Measurements from ENCODE around the gene LCT.
"Not testable (repeated sequence)": the region's sequence is repeated elsewhere in the genome, so short reads cannot be mapped to it uniquely, and the experiment has no call there.

LCT gene
- 0 to 0.28 (median 0) reads per million in 3 experiments for total RNA-seq

DNA sequence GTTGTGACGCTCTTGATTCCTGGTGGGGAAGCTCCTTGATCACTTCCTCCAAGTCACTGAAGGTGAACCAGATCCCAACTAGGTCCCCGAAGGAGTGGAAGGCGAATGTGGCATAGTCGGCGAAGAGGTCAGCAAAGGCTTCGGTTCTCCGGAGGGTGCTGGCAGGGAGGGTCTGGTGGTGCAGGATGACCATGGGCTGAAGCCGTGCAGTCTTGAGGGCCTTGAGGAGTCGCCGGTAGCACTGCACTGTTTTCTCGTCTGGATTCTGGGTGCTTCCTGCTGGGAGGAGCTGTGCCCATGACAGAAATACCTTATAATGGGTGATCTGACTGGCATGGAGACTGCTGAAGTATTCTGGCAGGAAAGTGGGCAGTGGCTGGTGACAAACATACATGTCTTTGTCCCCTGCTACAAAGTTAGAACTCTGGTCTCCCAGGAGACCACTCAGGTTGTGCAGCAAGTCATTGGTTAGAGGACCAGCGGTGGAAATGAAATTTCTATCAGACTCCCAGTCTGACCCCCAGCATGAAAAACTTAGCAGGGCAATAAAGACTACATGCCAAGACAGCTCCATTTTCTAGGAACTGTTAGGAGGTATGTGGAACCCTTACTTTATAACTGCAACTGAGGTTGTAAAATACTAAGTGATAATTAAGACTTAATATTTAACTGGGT lies at the start of gene LCT:
Gene LCT (minus strand): TSS at position 589 of the 675 bp plus-strand sequence. CDS start 15 bp downstream, at position 574.
- DNase-seq, result no peak

GRCh38 chr2:135885709-135886108 lies 48.7 kb upstream of the LCT start:
- no peak for DNase-seq

DNA sequence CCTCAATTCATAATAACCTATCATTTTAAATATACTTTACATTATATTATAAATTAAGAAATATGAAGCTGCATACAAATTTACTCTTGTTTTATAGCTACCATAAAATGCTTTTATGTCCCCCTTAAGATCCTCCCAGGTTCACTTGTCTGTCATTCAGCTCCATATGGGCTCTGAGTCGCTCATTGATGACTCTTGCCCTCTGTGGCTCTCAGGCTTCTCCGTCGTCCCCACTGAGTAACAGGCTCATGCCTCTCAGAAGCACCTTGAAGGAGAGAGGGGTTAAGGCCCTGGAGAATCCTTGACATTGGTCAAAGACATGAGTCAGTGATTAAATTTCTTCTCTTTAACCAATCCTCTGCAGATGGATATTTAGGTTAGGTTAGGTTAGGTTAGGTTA lies 45.4 kb upstream of the LCT start:
- no peak for DNase-seq

DNA sequence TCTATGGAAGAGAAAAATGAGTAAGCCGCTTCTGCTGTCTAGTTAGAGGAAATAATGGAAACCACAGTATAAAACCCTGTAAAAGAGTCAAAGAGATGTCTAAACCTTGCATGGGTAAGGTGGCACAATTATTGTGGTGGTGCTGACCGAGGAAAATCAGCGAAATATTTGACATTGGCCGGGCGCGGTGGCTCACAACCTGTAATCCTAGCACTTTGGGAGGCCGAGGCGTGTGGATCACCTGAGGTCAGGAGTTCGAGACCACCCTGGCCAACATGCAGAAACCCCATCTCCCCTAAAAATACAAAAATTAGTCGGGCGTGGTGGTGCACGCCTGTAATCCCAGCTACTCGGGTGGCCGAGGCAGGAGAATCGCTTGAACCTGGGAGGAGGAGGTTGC lies 39.8 kb upstream of the LCT start:
- DNase-seq, result not testable (repeated sequence)

GRCh38 chr2:135876066-135876711 lies 39.2 kb upstream of the LCT start, which contains the start of gene MCM6:
Gene MCM6 (minus strand): TSS chr2:135876443. CDS start chr2:135876365, 78 bp downstream.
- peak; percentile 97 for DNase-seq

- peak; percentile 79 for DNase-seq
These were observed 38.6 kb upstream of the LCT start for GRCh38 chr2:135875491-135876065.

DNA sequence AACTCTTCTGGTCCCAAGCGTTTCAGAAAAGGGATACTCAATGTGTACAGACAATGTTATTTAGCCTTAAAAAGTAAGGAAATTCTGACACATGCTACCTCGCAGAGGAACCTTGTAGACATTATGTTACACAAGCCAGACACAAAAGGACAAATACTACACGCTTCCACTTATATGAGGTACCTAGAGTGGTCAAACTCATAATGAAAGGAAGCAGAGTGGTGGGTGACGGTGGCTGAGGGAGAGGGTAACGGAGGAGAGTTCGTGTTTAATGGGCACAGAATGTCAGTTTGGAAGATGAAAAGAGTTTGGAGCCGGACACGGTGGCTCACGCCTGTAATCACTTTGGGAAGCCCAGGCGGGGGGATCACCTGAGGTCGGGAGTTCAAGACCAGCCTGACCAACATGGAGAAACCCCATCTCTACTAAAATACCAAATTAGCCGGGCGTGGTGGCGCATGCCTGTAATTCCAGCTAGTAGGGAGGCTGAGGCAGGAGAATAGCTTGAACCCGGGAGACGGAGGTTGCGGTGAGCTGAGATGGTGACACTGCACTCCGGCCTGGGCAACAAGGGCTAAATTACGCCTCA lies 37.9 kb upstream of the LCT start:
- DNase-seq, result no peak

DNA sequence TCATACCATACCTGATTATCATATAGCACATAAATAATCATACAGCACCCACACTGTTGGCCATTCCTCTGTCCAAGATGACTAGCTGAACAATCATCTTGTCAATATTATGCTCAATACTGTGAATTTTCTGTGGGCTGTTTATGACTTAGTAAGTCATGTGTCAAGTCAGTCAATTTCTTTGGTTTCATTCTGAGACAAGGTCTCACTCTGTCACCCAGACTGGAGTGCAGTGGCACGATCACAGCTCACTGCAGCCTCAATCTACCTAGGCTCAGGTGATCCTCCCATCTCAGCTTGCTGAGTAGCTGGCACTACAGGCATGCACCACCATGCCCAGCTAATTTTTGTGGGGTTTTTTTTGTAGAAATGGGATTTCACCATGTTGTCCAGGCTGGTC lies 33.6 kb upstream of the LCT start:
- DNase-seq, result no peak

DNA sequence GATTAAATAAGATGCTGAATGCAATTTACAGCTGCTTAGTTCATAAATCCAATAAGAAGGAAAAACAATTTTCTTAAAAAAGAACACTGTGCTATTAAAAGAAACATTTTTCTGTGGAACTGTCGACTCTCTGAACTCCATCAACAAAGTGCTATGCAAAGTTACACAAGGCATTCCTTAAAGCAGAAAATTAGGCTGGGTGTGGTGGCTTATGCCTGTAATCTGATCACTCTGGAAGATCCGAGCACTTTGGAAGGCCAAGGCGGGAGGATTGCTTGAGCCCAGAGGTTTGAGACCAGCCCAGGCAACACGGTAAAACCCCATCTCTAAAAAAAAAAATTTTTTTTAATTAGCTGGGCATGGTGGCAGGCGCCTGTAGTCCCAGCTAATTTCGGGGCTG lies 26.2 kb upstream of the LCT start:
- no peak for DNase-seq

- no peak for DNase-seq
These were observed 25.7 kb upstream of the LCT start for GRCh38 chr2:135862718-135863117.

GRCh38 chr2:135853401-135853800 lies 16.4 kb upstream of the LCT start:
- no peak for DNase-seq

DNA sequence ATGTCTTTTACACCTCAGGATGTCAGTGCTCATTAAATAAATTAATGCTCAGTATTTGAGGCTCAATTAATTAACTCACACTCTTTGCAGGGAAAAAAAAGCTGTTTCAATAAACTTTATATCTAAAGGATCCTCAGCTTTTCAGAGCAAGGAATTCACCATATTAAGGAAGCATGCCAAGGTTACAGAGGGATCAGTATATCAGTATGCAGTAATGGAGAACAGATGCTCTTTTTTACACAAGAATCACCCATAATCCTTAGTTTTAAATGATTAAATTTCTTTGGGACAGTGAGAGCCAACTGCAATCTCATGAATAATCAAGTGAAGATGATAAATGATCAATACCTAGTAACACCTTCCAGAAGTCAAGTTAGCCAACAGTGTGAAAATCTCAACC lies 14.9 kb upstream of the LCT start:
- DNase-seq, result no peak

GRCh38 chr2:135850892-135851668 lies 14.1 kb upstream of the LCT start:
- no peak for DNase-seq

GRCh38 chr2:135849087-135849486 lies 12.1 kb upstream of the LCT start:
- no peak for DNase-seq

- DNase-seq, result no peak
These were observed 9.0 kb upstream of the LCT start for GRCh38 chr2:135845997-135846396.

GRCh38 chr2:135845257-135845656 lies 8.3 kb upstream of the LCT start:
- DNase-seq, result no peak

DNA sequence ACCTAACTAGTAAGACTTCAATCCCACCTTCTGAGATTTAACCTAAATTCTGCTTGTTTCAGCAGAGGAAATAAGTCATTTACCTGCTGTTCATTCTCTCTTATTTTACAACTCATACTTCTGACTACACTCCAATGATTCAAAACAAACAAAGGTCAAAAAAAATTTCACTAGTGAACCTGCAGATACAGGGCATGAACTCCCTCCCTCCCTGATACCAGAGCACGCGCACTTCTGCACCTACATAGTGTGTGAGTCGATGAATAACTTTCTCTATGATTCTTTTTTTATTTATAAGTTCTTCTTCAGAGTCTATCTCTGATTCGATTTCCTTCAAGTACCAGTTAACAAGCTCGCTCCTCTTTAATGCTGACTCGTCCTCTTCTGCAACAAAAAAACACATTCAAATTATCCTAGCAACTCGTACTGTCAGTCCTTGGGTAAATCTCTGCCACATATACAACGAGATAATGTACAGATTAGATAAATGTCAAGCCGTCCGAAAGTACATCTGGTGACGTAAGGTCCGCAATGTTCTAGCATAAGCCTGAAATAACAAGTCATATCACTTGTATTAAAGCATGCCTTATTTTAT lies 7.4 kb upstream of the LCT start:
- DNase-seq, result no peak

GRCh38 chr2:135843671-135844070 lies 6.7 kb upstream of the LCT start:
- no peak for DNase-seq

GRCh38 chr2:135840601-135841000 lies 3.6 kb upstream of the LCT start:
- DNase-seq, result no peak

- no peak for DNase-seq
These were observed 2.7 kb upstream of the LCT start for GRCh38 chr2:135839713-135840112.

DNA sequence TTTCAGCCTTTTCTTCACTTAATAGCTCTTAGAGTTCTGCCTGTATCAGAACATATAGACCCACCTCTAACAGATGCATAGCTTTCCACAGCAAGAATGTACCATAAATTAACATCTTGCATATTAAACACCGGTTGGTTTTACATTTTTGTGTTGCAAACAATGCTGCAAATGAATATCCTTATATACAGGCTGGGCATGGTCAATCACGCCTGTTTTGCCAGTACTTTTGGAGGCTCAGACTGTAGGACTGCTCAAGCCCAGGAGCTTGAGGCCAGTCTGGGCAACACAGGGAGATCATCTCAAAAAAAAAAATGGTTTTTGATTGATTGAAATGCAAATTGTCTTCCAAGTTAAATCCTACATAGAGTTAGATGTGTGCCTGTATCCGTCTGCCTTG lies 1.5 kb upstream of the LCT start:
- no peak for DNase-seq

GRCh38 chr2:135832891-135833290 lies 4.1 kb downstream of the LCT start:
- no peak for DNase-seq

Measured in central memory CD4-positive, alpha-beta T cell (primary cell).